H1 (cell line): Measurements from ENCODE around the gene KIF2C. TPM values are rescaled to one million over a fixed set of nuclear protein-coding genes. Genes with fewer than 3 reads are reported as not detected.

Experiments
- CBX5 ChIP-seq: fragments of 300-800, 300-1000 bp; sonication (generic); IDR thresholded peaks from 2 replicates; pipeline ENCODE4 v1.7.1; 2016; ENCODE audit warnings: antibody characterized with exemption, low read length, low read depth
- FOSL1 ChIP-seq: IDR thresholded peaks from 2 replicates; pipeline ENCODE4 v1.6.1; 2011; ENCODE audit warnings: mild to moderate bottlenecking, low read depth, low read length, moderate library complexity; ENCODE audit not compliant: insufficient read depth
- MAFK ChIP-seq: IDR thresholded peaks from 2 replicates; pipeline ENCODE4 v1.6.1; 2012; ENCODE audit warnings: low read depth, mild to moderate bottlenecking, improper control_type of control experiment, low read length
- polyA plus RNA-seq, 7 experiments: library from polyadenylated mRNA; depleted of rRNA in 3 of 7; stranded (reverse) in 5 of 7; unstranded in 2 of 7; fragments of >200 nt in 5 of 7; fragments of 200-250 nt in 2 of 7; gene quantifications; 1 replicate in 5 of 7; 2 replicates in 1 of 7; 4 replicates in 1 of 7; pipeline versions ENCODE4 v1.2.1 to v1.2.3, GENCODE V29; 2011 to 2013; ENCODE audit warnings: missing spikeins in 2 of 7, mixed read lengths in 2 of 7
- total RNA-seq: library from RNA; stranded (reverse); fragmentation: NEBNext Ultra II Directional; extraction: Animal tissue kit (Norgen Biotek cat#: 25700); gene quantifications from 2 replicates; pipeline ENCODE4 v1.2.1, GENCODE V29; 2021

Gene KIF2C
- total and polyA plus RNA-seq, 2 of the 8 experiments (the other 6 are each of a cell fraction or from before 2014, with no cell fraction given), result 41.8 to 68.1 TPM

DNA sequence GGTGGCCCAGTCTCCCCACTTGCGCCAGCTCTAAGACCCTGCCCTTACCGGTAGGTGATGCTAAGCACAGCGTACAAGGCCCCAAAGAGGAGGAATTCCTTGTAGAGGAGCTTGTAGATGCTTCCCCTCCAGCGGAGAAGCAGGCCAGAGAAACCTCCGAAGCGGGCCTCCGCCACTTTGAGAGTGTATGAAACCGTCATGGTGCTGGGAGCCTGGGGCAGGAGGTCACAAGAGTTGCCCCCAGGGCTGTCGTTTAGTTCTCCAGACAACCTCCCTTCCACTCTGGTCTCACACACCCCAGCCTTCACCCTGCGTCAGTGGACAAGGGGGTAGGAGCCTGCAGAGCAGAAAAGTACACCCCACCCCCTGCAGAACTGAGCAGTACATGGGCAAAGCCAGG lies 47.9 kb downstream of the KIF2C start (continued):
- TF ChIP-seq FOSL1 (no peak), CBX5 (no peak), MAFK (no peak)
- TF ChIP-seq, all 59 proteins: peak for 0
